Liver (tissue), 9 donors: ENCODE measurements around the gene CPED1. TPM values are rescaled to one million over a fixed set of nuclear protein-coding genes. Genes with fewer than 3 reads are reported as not detected.

Source experiments
- DNase-seq: peaks from one replicate; pipeline ENCODE4 v3.0.0-alpha.2; 2017; ENCODE audit warnings: low spot score
- H3K27ac ChIP-seq, 2 donors: one replicate each; pipeline ENCODE4 v1.7.0; 2013; ENCODE audit warnings: inconsistent platforms in 2 of 2, low read length in 2 of 2, control low read depth in 1 of 2, low read depth in 1 of 2, mild to moderate bottlenecking in 1 of 2
- H3K27me3 ChIP-seq, 4 donors: one replicate each; pipeline versions ENCODE4 v1.6.1 to v1.7.0; 2013; ENCODE audit warnings: low read length in 3 of 4, inconsistent platforms in 1 of 4, mild to moderate bottlenecking in 1 of 4, moderate library complexity in 1 of 4; ENCODE audit not compliant: control insufficient read depth in 4 of 4, insufficient read depth in 4 of 4
- H3K36me3 ChIP-seq, 4 donors: one replicate each; pipeline versions ENCODE4 v1.6.1 to v1.7.0; 2013; ENCODE audit warnings: low read length in 3 of 4, mild to moderate bottlenecking in 3 of 4, low read depth in 1 of 4, moderate library complexity in 1 of 4; ENCODE audit not compliant: control insufficient read depth in 4 of 4, insufficient read depth in 3 of 4
- H3K4me1 ChIP-seq, 4 donors: one replicate each; pipeline versions ENCODE4 v1.6.1 to v1.7.0; 2013; ENCODE audit warnings: low read length in 3 of 4, mild to moderate bottlenecking in 3 of 4, moderate library complexity in 1 of 4; ENCODE audit not compliant: control insufficient read depth in 4 of 4, insufficient read depth in 4 of 4
- H3K4me3 ChIP-seq, 3 donors: one replicate each; pipeline versions ENCODE4 v1.6.1 to v1.7.0; 2013; ENCODE audit warnings: low read length in 3 of 3, control low read depth in 1 of 3, low read depth in 1 of 3, mild to moderate bottlenecking in 1 of 3
- H3K9ac ChIP-seq, 2 donors: one replicate each; pipeline ENCODE4 v1.7.0; 2013; ENCODE audit warnings: low read length in 2 of 2, mild to moderate bottlenecking in 2 of 2, moderate library complexity in 2 of 2, control low read depth in 1 of 2, low read depth in 1 of 2
- H3K9me3 ChIP-seq, 4 donors: one replicate each; pipeline versions ENCODE4 v1.6.1 to v1.7.0; 2013; ENCODE audit warnings: low read length in 3 of 4; ENCODE audit not compliant: control insufficient read depth in 4 of 4
- CTCF ChIP-seq: fragments of 150-350 bp; IDR thresholded peaks from 2 replicates; pipeline ENCODE4 v1.5.1; 2017; ENCODE audit warnings: improper control_type of control experiment, low read depth, low read length; ENCODE audit not compliant: missing input control
- FOXA1 ChIP-seq: IDR thresholded peaks from 2 replicates; pipeline ENCODE4 v1.6.1; 2016; ENCODE audit warnings: antibody characterized with exemption
- FOXA2 ChIP-seq: IDR thresholded peaks from 2 replicates; pipeline ENCODE4 v1.6.1; 2016; ENCODE audit warnings: antibody characterized with exemption
- GABPA ChIP-seq, 2 donors: IDR thresholded peaks in 1 of 2; conservative IDR thresholded peaks in 1 of 2; 2 replicates each; pipeline ENCODE4 v1.6.1; 2016; ENCODE audit warnings: antibody characterized with exemption in 2 of 2, mild to moderate bottlenecking in 1 of 2, moderate library complexity in 1 of 2
- HNF4A ChIP-seq, 2 donors: conservative IDR thresholded peaks; 2 replicates each; pipeline ENCODE4 v1.6.1; 2016; ENCODE audit warnings: antibody characterized with exemption in 2 of 2, mild to moderate bottlenecking in 2 of 2
- HNF4G ChIP-seq: IDR thresholded peaks from 2 replicates; pipeline ENCODE4 v1.6.1; 2016; ENCODE audit warnings: antibody characterized with exemption
- JUND ChIP-seq, 2 donors: IDR thresholded peaks; 2 replicates each; pipeline ENCODE4 v1.6.1; 2016; ENCODE audit warnings: antibody characterized with exemption in 2 of 2
- NR2F2 ChIP-seq: IDR thresholded peaks from 2 replicates; pipeline ENCODE4 v1.6.1; 2016; ENCODE audit warnings: antibody characterized with exemption
- RAD21 ChIP-seq, 2 donors: IDR thresholded peaks; 2 replicates each; pipeline ENCODE4 v1.6.1; 2016; ENCODE audit warnings: antibody characterized with exemption in 2 of 2, mild to moderate bottlenecking in 2 of 2
- RXRA ChIP-seq, 2 donors: IDR thresholded peaks; 2 replicates each; pipeline ENCODE4 v1.6.1; 2017 to 2018; ENCODE audit warnings: antibody characterized with exemption in 2 of 2, mild to moderate bottlenecking in 1 of 2
- SP1 ChIP-seq: IDR thresholded peaks from 2 replicates; pipeline ENCODE4 v1.6.1; 2018; ENCODE audit warnings: antibody characterized with exemption, mild to moderate bottlenecking
- TAF1 ChIP-seq: conservative IDR thresholded peaks from 2 replicates; pipeline ENCODE4 v1.6.1; 2016; ENCODE audit warnings: antibody characterized with exemption, mild to moderate bottlenecking
- YY1 ChIP-seq: IDR thresholded peaks from 2 replicates; pipeline ENCODE4 v1.6.1; 2016; ENCODE audit warnings: antibody characterized with exemption, mild to moderate bottlenecking
- WGBS: extraction: QIAGEN DNeasy Blood & Tissue Kit; methylation state at CpG from one replicate; pipeline ENCODE4 v1.1.7; 2013; 5-methylcytosine and 5-hydroxymethylcytosine counted together
- polyA plus RNA-seq, 2 donors: library from polyadenylated mRNA; stranded (reverse) in 1 of 2; unstranded in 1 of 2; fragments of 200-250 nt in 1 of 2; fragments of >200 nt in 1 of 2; fragmentation: Nextera tagmentation in 1 of 2; extraction: Ambion mirVana in 1 of 2; gene quantifications; one replicate each; pipeline versions ENCODE4 v1.2.1 to v1.2.3, GENCODE V29; 2013 to 2015
- total RNA-seq, 2 donors: library from RNA; depleted of rRNA; stranded (reverse); fragments of >200 nt; gene quantifications; one replicate each; pipeline ENCODE4 v1.2.3, GENCODE V29; 2014
- TF ChIP-seq, protein P1 (sequence below): IDR thresholded peaks from 2 replicates; pipeline ENCODE4 v1.6.1; 2016; ENCODE audit warnings: antibody characterized with exemption, mild to moderate bottlenecking
- TF ChIP-seq, protein P2 (sequence below): IDR thresholded peaks from 2 replicates; pipeline ENCODE4 v1.6.1; 2016; ENCODE audit warnings: antibody characterized with exemption
- TF ChIP-seq, protein P3 (sequence below): IDR thresholded peaks from 2 replicates; pipeline ENCODE4 v1.6.1; 2016; ENCODE audit warnings: antibody characterized with exemption
- donor health status: healthy.
- donor health status: healthy.
- donor health status: healthy.
- donor health status: healthy.
- donor health status: healthy.

CPED1 gene
- total and polyA plus RNA-seq, 4 donors: 8.5 to 58.0 (median 14.6) TPM

GRCh38 chr7:121071662-121072061, 83.2 kb downstream of the CPED1 start:
- no peak for DNase-seq
- WGBS: 93% methylated on average over 2 of the region's 2 CpGs
- Histone ChIP-seq H3K36me3 (no peaks in the 10 kb centered on the region), H3K4me3 (no peak overlapping the region), H3K9ac (no peak overlapping the region), H3K9me3 (no peaks in the 10 kb centered on the region), H3K27me3 (no peaks in the 10 kb centered on the region), H3K4me1 (peaks cover 5 to 21% (median 16%) of the 10 kb centered on the region in 4 donors), H3K27ac (no peak overlapping the region)
- TF ChIP-seq, protein P1, sequence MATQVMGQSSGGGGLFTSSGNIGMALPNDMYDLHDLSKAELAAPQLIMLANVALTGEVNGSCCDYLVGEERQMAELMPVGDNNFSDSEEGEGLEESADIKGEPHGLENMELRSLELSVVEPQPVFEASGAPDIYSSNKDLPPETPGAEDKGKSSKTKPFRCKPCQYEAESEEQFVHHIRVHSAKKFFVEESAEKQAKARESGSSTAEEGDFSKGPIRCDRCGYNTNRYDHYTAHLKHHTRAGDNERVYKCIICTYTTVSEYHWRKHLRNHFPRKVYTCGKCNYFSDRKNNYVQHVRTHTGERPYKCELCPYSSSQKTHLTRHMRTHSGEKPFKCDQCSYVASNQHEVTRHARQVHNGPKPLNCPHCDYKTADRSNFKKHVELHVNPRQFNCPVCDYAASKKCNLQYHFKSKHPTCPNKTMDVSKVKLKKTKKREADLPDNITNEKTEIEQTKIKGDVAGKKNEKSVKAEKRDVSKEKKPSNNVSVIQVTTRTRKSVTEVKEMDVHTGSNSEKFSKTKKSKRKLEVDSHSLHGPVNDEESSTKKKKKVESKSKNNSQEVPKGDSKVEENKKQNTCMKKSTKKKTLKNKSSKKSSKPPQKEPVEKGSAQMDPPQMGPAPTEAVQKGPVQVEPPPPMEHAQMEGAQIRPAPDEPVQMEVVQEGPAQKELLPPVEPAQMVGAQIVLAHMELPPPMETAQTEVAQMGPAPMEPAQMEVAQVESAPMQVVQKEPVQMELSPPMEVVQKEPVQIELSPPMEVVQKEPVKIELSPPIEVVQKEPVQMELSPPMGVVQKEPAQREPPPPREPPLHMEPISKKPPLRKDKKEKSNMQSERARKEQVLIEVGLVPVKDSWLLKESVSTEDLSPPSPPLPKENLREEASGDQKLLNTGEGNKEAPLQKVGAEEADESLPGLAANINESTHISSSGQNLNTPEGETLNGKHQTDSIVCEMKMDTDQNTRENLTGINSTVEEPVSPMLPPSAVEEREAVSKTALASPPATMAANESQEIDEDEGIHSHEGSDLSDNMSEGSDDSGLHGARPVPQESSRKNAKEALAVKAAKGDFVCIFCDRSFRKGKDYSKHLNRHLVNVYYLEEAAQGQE: no peak
- TF ChIP-seq HNF4A (conservative IDR thresholded peaks at IDR 0.05) (no peak), TAF1 (no peak), FOXA1 (no peak), RXRA (IDR thresholded peaks at IDR 0.05) (no peak), SP1 (no peak), GABPA (IDR thresholded peaks at IDR 0.05 in 1 of 2, conservative IDR thresholded peaks at IDR 0.05 in 1 of 2) (no peak), CTCF (no peak), FOXA2 (no peak), HNF4G (no peak), NR2F2 (no peak), RAD21 (IDR thresholded peaks at IDR 0.05) (no peak), YY1 (no peak), JUND (IDR thresholded peaks at IDR 0.05) (no peak)
- TF ChIP-seq, protein P2, sequence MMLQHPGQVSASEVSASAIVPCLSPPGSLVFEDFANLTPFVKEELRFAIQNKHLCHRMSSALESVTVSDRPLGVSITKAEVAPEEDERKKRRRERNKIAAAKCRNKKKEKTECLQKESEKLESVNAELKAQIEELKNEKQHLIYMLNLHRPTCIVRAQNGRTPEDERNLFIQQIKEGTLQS: no peak
- TF ChIP-seq, protein P3, sequence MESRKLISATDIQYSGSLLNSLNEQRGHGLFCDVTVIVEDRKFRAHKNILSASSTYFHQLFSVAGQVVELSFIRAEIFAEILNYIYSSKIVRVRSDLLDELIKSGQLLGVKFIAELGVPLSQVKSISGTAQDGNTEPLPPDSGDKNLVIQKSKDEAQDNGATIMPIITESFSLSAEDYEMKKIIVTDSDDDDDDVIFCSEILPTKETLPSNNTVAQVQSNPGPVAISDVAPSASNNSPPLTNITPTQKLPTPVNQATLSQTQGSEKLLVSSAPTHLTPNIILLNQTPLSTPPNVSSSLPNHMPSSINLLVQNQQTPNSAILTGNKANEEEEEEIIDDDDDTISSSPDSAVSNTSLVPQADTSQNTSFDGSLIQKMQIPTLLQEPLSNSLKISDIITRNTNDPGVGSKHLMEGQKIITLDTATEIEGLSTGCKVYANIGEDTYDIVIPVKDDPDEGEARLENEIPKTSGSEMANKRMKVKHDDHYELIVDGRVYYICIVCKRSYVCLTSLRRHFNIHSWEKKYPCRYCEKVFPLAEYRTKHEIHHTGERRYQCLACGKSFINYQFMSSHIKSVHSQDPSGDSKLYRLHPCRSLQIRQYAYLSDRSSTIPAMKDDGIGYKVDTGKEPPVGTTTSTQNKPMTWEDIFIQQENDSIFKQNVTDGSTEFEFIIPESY: no peak

- no peak overlapping the region for H3K27ac ChIP-seq
- H3K4me3 ChIP-seq: no peak overlapping the region
- no peaks in the 10 kb centered on the region for H3K9me3 ChIP-seq
- H3K4me1 ChIP-seq: peaks cover 5 to 21% (median 16%) of the 10 kb centered on the region in 4 donors
- no peaks in the 10 kb centered on the region for H3K27me3 ChIP-seq
- H3K9ac ChIP-seq: no peak overlapping the region
- TF ChIP-seq HNF4A (conservative IDR thresholded peaks at IDR 0.05) (no peak), JUND (IDR thresholded peaks at IDR 0.05) (no peak), GABPA (IDR thresholded peaks at IDR 0.05 in 1 of 2, conservative IDR thresholded peaks at IDR 0.05 in 1 of 2) (no peak), FOXA1 (no peak)
- 60% methylated on average over 2 of the region's 2 CpGs for WGBS
- DNase-seq: no peak
- no peaks in the 10 kb centered on the region for H3K36me3 ChIP-seq
These were observed 84.3 kb downstream of the CPED1 start for GRCh38 chr7:121072826-121073225.
